RWPE2 (cell line): ENCODE measurements around the gene ENPP7.

Experiments
- ATAC-seq: fragments of 200-7000 bp; cut with Tn5 transposase; 3 replicates; pipeline ENCODE4 v1.9.1; 2021; ENCODE audit warnings: low read depth
- DNase-seq: peaks from one replicate; pipeline ENCODE4 v3.0.0-alpha.2; 2020; ENCODE audit warnings: low spot score
- H3K27ac ChIP-seq: fragments of 450-650 bp; 2 replicates; pipeline ENCODE4 v1.5.1; 2017; ENCODE audit warnings: mild to moderate bottlenecking; ENCODE audit not compliant: poor library complexity, severe bottlenecking
- H3K27me3 ChIP-seq: fragments of 250-450 bp; sonication (Bioruptor Pico); 2 replicates; pipeline ENCODE4 v1.5.1; 2021; ENCODE audit warnings: mild to moderate bottlenecking, moderate library complexity; ENCODE audit not compliant: insufficient read depth, poor library complexity, severe bottlenecking
- H3K36me3 ChIP-seq: fragments of 250-450 bp; sonication (Bioruptor Pico); 2 replicates; pipeline ENCODE4 v1.5.1; 2020; ENCODE audit warnings: low read depth, mild to moderate bottlenecking, moderate library complexity
- H3K4me1 ChIP-seq: fragments of 250-450 bp; sonication (Bioruptor Pico); 2 replicates; pipeline ENCODE4 v1.5.1; 2021; ENCODE audit warnings: mild to moderate bottlenecking, moderate library complexity; ENCODE audit not compliant: insufficient read depth, poor library complexity, severe bottlenecking
- H3K4me3 ChIP-seq: fragments of 250-450 bp; sonication (Bioruptor Pico); 2 replicates; pipeline ENCODE4 v1.5.1; 2021; ENCODE audit warnings: mild to moderate bottlenecking, moderate library complexity; ENCODE audit not compliant: severe bottlenecking
- H3K9me3 ChIP-seq: fragments of 250-450 bp; sonication (Bioruptor Pico); 2 replicates; pipeline ENCODE4 v1.5.1; 2021; ENCODE audit warnings: mild to moderate bottlenecking, moderate library complexity; ENCODE audit not compliant: severe bottlenecking
- CTCF ChIP-seq: fragments of 450-650 bp; IDR thresholded peaks from one replicate; pipeline ENCODE4 v1.5.1; 2017; ENCODE audit warnings: mild to moderate bottlenecking, moderate library complexity; ENCODE audit not compliant: poor library complexity, severe bottlenecking

The ENPP7 gene

GRCh38 chr17:79779084-79779529, 48.4 kb downstream of the ENPP7 start:
- Histone ChIP-seq H3K27me3 (peaks cover 33% of the 10 kb centered on the region), H3K9me3 (no peaks in the 10 kb centered on the region), H3K4me1 (no peaks in the 10 kb centered on the region), H3K27ac (no peak overlapping the region), H3K4me3 (peak overlapping the region; percentile 95), H3K36me3 (peaks cover 13% of the 10 kb centered on the region)
- TF ChIP-seq CTCF = no peak
- ATAC-seq = no peak
- no peak for DNase-seq

GRCh38 chr17:79779661-79780365, 49.1 kb downstream of the ENPP7 start:
- no peaks in the 10 kb centered on the region for H3K9me3 ChIP-seq
- ATAC-seq (no peak), DNase-seq (no peak)
- no peak for TF ChIP-seq CTCF
- no peak overlapping the region for H3K4me3 ChIP-seq
- peaks cover 13% of the 10 kb centered on the region for H3K36me3 ChIP-seq
- H3K27ac ChIP-seq = no peak overlapping the region
- peaks cover 26% of the 10 kb centered on the region for H3K27me3 ChIP-seq
- H3K4me1 ChIP-seq = no peaks in the 10 kb centered on the region

- ATAC-seq = no peak
- no peak overlapping the region for H3K4me3 ChIP-seq
These were observed 50.4 kb downstream of the ENPP7 start for GRCh38 chr17:79781012-79781650.

GRCh38 chr17:79781736-79782575, 51.2 kb downstream of the ENPP7 start:
- TF ChIP-seq CTCF = no peak
- no peak for ATAC-seq
- DNase-seq = no peak
- H3K4me3 ChIP-seq = no peak overlapping the region
- peaks cover 6% of the 10 kb centered on the region for H3K27me3 ChIP-seq
- H3K4me1 ChIP-seq = no peaks in the 10 kb centered on the region
- H3K9me3 ChIP-seq = no peaks in the 10 kb centered on the region
- H3K36me3 ChIP-seq = peaks cover 13% of the 10 kb centered on the region
- no peak overlapping the region for H3K27ac ChIP-seq

More at GRCh38 chr17:79781012-79781650, 50.4 kb downstream of the ENPP7 start:
- peaks cover 13% of the 10 kb centered on the region for H3K36me3 ChIP-seq
- H3K27me3 ChIP-seq = peaks cover 14% of the 10 kb centered on the region
- H3K9me3 ChIP-seq = no peaks in the 10 kb centered on the region
- no peak overlapping the region for H3K27ac ChIP-seq
- no peak for TF ChIP-seq CTCF
- H3K4me1 ChIP-seq = no peaks in the 10 kb centered on the region
- no peak for DNase-seq
